ENCODE measurements around the gene PDZD2.
"Not testable (repeated sequence)": the region's sequence is repeated elsewhere in the genome, so short reads cannot be mapped to it uniquely, and the experiment has no call there.

PDZD2 gene

GRCh38 chr5:32118922-32119321 is 480.0 kb downstream of the PDZD2 start:
- not testable (repeated sequence) for DNase-seq

DNA sequence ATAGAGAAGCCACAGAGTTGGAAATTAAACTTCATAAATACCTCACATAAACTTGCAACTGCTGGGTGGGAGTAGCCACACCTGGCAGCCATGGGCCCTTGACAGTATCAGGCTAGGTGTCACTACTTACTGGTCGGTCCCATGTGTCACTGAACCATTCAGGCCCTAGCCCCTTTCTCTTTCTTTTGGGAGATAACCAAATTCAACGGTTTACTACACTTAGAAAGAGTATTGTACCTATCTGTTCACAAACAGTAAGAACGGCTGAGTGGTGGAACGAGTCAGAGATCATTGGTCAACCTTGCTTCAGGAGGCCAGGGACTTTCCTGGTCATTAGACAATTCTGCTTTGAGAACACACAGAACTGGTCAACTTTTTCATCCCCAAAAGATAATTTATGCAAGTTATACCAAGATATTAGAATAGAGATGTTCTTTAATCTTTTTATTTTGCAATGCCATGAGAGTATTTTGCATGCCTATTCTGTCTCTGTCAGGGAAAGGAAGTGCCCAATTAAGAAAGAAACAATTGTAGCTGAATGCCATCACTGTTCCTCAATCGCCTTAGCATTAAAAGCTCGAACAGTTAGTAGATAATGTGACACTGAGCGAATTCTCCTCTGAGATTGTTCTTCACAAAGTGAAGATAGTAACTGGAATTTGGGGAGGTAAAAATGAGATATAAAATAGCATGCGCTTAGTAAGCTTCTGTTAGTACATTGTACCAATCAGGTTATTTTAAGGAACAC is 484.3 kb downstream of the PDZD2 start:
- DNase-seq: no peak

DNA sequence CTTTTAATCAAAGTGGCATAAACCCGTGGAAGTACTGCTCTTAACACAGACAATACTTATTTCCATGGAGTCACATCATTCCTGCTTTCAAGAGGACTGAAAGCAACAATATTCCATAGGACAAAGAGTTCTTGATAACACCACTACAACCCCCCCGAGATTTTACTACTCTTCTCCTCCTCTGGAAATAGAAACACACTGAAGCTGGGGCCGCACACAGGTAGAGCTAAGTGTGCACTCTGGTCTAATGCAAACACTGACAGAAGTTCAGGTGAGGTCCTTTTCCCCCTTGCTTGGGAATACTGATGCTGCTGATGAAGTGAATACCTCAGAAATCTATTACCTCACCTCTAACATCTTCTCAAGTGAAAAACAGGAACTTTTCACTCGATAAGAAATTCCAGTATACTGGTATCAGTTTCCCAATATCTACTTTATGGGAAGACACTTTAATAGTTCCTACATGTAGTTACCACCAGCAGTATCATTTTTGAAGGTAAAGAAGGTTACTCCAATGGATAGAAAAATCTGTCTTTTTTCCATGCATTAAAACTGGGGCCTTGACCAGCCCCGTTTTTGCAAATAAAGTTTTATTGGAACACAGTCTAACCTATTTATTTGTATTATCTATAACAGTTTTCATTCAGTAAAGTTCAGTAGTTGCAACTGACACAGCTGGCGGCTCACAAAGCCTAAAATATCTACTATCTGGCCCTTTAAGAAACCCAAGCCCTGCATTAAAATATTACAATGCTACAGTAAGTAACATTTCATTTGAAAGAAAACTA is 485.2 kb downstream of the PDZD2 start:
- no peak for DNase-seq

- DNase-seq: no peak
These were observed 487.8 kb downstream of the PDZD2 start for GRCh38 chr5:32126691-32127090.

DNA sequence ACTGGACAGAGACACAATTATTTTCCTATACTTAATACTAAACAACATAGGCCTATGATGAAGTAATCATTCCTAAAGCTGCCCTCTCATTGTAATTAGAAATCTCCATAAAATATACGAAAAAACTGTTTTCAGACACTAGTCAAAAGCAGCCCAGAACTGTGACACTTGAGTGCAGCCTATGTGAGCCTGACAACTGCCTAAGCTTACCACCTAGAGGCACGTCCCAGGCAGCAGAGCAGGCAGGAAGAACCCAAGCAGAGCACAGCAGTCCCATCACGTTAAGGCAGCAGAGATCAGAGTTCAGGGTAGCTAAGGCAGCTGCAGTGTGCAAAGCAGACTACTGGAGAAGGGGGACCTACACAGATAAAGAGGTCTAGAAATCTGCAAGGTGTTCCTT is 488.8 kb downstream of the PDZD2 start:
- no peak for DNase-seq

- DNase-seq: no peak
These were observed 490.2 kb downstream of the PDZD2 start for GRCh38 chr5:32129074-32129598.

DNA sequence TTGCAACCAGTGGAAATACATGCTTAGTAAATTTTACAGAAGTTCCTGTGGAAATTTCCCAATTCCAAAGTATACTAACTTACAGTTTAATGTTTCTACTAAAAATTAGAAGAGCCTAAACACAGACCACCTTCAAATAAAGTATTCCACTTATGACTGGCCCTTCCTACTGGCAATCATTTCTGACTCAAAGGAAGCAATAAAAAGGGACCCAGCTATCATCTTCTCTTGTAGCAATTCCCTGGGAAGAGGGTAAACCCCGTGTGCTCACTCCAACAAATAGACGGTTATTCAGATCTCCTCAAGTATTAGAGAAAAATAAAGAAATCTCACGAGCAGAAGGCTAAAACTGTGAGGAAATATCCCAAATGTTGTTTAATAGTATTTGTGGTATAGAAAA is 491.9 kb downstream of the PDZD2 start:
- no peak for DNase-seq

DNA sequence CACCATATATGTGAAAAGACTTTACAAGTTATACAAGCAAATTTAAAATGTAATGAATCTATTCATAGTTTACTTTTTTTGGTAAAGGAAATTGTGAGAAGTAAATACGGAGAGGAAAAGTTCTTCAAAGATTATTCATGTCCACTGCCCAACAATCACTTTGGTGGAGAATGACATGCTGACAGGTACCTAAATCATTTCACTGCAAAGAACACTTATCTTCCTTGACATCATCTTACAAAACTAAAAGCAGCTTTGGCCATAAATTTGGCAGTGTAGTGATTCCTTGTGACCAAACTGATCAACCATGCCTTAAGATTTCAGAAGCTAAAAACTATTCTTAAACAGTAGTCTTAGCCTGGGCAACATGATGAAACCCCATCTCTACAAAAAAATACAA is 492.7 kb downstream of the PDZD2 start:
- no peak for DNase-seq

DNA sequence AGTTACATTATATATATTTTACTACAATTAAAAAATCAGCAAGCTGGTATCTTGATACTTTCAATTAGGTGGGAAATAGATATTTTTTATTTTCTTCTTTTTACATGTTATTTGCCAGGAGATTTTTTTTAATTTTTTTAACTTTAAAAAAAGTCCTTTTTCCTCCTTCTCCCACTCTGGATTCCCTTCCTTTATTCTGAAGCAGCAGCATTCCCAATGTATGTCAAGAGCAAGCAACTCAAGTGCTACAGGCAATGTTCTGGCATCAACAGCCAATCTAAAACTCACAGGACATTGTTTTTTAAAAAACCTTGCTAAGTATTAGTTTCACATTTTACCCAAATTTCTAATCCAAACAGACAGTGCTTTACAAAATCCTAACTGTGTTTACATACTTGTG is 493.8 kb downstream of the PDZD2 start:
- no peak for DNase-seq

DNA sequence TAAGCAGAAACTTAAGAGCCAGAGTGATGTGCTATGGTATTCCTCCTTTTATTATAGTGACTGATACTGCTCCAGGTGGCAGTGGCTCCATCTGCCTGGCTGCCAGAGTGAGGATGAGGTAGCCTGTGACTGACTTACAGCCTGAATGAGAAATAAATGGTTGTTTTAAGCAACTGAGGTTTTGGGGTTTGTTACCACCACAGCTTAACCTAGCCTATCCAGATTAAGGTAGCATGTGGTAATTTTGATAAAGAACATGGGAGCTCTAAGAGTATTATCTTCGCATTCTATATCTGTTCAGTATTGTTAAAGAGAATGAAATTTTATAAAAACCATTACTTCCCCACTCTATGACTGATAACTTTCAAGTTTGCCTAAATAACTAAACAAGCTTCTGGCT is 496.2 kb downstream of the PDZD2 start:
- DNase-seq: no peak

DNA sequence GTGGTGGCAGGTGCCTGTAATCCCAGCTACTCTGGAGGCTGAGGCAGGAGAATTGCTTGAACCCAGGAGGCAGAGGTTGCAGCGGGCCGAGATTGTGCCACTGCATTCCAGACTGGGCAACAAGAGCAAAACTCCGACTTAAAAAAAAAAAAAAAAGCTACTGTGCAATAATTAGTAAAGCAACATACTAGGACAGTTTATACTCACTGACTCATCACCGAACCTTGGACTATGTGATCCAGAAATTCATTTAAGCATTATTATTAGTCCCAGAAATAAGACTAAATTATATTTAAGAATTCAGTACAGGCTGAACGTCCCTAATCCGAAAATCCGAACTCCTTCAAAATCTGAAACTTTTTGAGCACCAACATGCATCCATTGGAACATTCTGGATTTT is 497.4 kb downstream of the PDZD2 start:
- no peak for DNase-seq

- no peak for DNase-seq
These were observed 500.0 kb downstream of the PDZD2 start for GRCh38 chr5:32138839-32139493.

GRCh38 chr5:32143617-32144377 is 504.9 kb downstream of the PDZD2 start:
- no peak for DNase-seq

- DNase-seq: no peak
These were observed 505.7 kb downstream of the PDZD2 start for GRCh38 chr5:32144378-32145207.

- no peak for DNase-seq
These were observed 506.4 kb downstream of the PDZD2 start for GRCh38 chr5:32145378-32145777.

- DNase-seq: no peak
These were observed 508.3 kb downstream of the PDZD2 start for GRCh38 chr5:32147236-32147635.

- DNase-seq: no peak
These were observed 509.0 kb downstream of the PDZD2 start for GRCh38 chr5:32147959-32148358.

DNA sequence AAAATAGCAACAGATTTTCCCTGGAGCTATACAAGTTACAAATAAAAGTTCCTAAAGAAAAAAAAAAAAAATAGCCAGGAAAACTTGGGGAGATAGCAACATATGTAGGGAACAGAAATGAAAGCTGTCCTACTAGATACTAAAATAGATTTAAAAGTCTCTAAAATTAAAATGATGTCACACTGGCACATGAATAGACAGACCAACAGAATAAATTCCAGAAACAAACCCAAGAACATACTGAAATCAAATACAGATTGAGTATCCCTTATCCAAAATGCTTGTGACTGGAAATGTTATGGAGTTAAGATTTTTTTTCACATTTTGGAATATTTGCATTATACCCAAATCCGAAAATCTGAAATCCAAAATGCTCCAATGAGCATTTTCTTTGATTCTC is 511.4 kb downstream of the PDZD2 start:
- DNase-seq: no peak

DNA sequence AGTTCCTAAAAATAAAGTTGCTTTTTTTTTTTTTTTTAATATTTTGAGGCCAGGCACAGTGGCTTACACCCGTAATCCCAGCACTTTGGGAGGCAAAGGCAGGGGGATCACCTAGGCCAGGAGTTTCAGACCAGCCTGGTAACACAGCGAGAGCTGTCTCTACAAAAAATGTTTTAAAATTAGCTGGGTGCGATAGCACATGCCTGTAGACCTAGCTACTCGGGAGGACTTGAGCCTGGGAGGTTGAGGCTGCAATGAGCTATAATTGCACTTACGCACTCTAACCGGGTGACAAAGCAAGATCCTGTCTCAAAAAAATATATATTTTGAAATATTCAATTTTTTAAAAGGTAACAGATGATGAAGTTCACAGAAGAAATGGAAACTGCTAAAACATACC is 512.3 kb downstream of the PDZD2 start:
- no peak for DNase-seq

GRCh38 chr5:32153723-32154122 is 514.8 kb downstream of the PDZD2 start:
- no peak for DNase-seq

- no peak for DNase-seq
These were observed 516.3 kb downstream of the PDZD2 start for GRCh38 chr5:32155211-32155610.

DNA sequence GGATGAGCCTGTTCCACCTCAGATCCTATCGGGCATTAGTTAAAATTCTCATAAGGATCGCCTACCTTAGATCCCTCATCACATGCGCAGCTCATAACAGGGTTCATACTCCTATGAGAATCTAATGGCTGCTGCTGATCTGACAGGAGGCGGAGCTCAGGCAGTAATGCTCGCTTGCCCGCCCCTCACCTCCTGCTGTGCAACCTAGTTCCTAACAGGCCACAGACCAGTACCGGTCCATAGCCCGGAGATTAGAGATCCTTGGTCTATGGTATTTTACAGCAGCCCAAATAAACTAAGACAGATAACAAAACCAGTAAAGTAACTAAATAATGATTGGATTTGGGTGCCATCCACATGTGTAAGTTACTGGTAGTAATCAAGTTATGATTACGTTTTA is 517.7 kb downstream of the PDZD2 start:
- DNase-seq: no peak
